ENCODE results near the gene PRDM10.
"Not testable (repeated sequence)": the region's sequence is repeated elsewhere in the genome, so short reads cannot be mapped to it uniquely, and the experiment has no call there.

The PRDM10 gene

DNA sequence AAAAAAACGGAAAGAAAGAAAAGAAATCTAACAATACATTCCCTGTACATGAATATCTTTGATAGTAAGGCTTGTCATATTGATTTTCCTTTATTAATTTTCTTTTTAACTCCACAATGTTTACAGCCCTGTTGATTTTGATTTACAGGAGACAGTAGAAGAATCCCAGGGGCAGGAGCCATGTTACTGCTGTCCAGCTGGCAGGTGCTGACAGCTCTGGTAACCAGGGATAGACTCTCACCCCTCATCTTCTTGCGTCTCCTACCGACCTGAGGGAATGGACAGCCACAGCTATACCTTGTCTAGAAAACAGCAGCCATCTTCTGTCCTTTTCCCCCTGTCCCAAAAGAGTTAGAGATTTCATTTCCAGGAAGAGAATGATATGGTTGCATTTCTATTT, 37.4 kb downstream of the PRDM10 start:
- in situ Hi-C loops (cut with MboI; ENCODE audit: low sequenced_read_pairs) = no loop called here

GRCh38 chr11:129960216-129961214, 42.1 kb downstream of the PRDM10 start:
- peak in 1 of 2 experiments; percentile 4 for DNase-seq (ENCODE audit: low spot score in 2 of 2)
- Histone ChIP-seq H3K27me3 (ENCODE audit: low read depth) (no peaks in the 10 kb centered on the region), H3K36me3 (replicated peaks) (peaks cover 6% of the 10 kb centered on the region; the same call in 1 of the 2 replicates), H3K4me1 (no peaks in the 10 kb centered on the region), H3K9me3 (no peaks in the 10 kb centered on the region), H3K4me3 (no peak overlapping the region)
- in situ Hi-C loops (cut with MboI; ENCODE audit: low sequenced_read_pairs) = no loop called here

More for the DNA sequence above, 37.4 kb downstream of the PRDM10 start:
- Histone ChIP-seq H3K36me3 (replicated peaks) (no peaks in the 10 kb centered on the region), H3K9me3 (no peaks in the 10 kb centered on the region), H3K4me1 (peaks cover 4% of the 10 kb centered on the region), H3K27me3 (ENCODE audit: low read depth) (no peaks in the 10 kb centered on the region), H3K4me3 (no peak overlapping the region)
- DNase-seq (ENCODE audit: low spot score in 2 of 2) = no peak

DNA sequence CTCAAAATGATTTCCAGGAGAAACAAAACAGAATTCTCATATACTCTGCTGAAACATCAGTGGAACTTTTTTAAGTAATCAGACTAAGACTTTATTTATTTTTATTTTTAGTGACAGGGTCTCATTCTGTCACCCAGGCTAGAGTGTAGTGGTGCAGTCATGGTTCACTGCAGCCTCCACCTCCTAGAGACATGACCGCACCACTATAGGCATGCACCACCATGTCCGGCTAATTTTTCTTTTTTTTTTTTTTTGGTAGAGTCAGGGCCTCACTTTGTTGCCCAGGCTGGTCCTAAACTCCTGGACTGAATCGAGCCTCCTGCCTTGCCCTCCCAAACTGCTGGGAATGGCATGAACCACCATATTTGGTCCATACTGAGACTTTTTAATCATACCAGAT, 42.9 kb downstream of the PRDM10 start:
- Histone ChIP-seq H3K4me3 (no peak overlapping the region), H3K9me3 (no peaks in the 10 kb centered on the region), H3K27me3 (ENCODE audit: low read depth) (no peaks in the 10 kb centered on the region), H3K36me3 (replicated peaks) (peaks cover 7% of the 10 kb centered on the region; the same call in 1 of the 2 replicates), H3K4me1 (no peaks in the 10 kb centered on the region)
- no peak for DNase-seq (ENCODE audit: low spot score in 2 of 2)
- in situ Hi-C loops (cut with MboI; ENCODE audit: low sequenced_read_pairs) = no loop called here

GRCh38 chr11:129955282-129955681, 47.4 kb downstream of the PRDM10 start:
- H3K4me1 ChIP-seq = no peaks in the 10 kb centered on the region
- no peaks in the 10 kb centered on the region for H3K27me3 ChIP-seq (ENCODE audit: low read depth)
- H3K4me3 ChIP-seq = no peak overlapping the region
- H3K9me3 ChIP-seq = no peaks in the 10 kb centered on the region
- no peak for DNase-seq (ENCODE audit: low spot score in 2 of 2)
- H3K36me3 ChIP-seq (replicated peaks) = peaks cover 7% of the 10 kb centered on the region; the same call in 1 of the 2 replicates
- in situ Hi-C loops (cut with MboI; ENCODE audit: low sequenced_read_pairs) = no loop called here

GRCh38 chr11:129954703-129955102, 47.9 kb downstream of the PRDM10 start:
- H3K27me3 ChIP-seq (ENCODE audit: low read depth); in situ Hi-C loops (cut with MboI; ENCODE audit: low sequenced_read_pairs); H3K4me1 ChIP-seq: not testable (repeated sequence)

GRCh38 chr11:129951866-129952262, 50.8 kb downstream of the PRDM10 start:
- Histone ChIP-seq H3K4me3 (no peak overlapping the region), H3K27me3 (ENCODE audit: low read depth) (no peaks in the 10 kb centered on the region), H3K9me3 (no peaks in the 10 kb centered on the region), H3K36me3 (replicated peaks) (peaks cover 6% of the 10 kb centered on the region; the same call in 1 of the 2 replicates), H3K4me1 (no peaks in the 10 kb centered on the region)
- in situ Hi-C loops (cut with MboI; ENCODE audit: low sequenced_read_pairs) = no loop called here
- no peak for DNase-seq (ENCODE audit: low spot score in 2 of 2)

More at GRCh38 chr11:129954703-129955102, 47.9 kb downstream of the PRDM10 start:
- not testable (repeated sequence) for DNase-seq (ENCODE audit: low spot score in 2 of 2); H3K4me3 ChIP-seq; H3K9me3 ChIP-seq; H3K36me3 ChIP-seq (replicated peaks)

DNA sequence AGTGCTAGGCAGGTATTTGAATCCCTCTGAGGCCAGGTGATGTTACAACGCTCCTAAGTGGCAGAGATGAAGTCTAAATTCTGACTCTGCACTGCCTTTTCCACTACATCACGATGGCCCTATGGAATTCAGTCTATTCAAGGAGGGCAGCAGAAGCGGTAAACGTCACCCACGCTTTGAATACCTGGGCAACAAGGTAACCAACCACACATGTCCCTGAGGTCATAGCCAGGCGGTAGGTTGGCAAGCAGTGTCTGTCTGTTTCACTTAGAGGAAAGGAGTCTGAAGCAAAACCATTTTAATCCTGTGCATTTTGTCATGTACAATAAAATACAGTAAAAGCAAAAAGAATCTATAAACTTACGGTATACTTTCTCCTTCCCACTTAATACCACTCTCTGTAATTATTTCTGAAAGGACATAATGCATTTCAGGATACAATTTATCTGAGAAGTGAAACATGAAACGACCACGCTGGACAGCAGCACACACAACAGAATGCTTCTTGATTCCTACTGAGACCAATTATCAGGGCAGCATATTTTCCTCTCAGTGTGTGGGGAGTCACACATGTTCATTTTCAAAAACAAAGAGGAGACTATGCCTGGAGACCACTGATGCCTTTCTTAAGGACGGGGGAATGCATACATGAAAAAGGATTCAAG, 51.3 kb downstream of the PRDM10 start:
- H3K4me3 ChIP-seq = no peak overlapping the region
- no peak for DNase-seq (ENCODE audit: low spot score in 2 of 2)
- H3K4me1 ChIP-seq = no peaks in the 10 kb centered on the region
- peaks cover 3% of the 10 kb centered on the region; the same call in 1 of the 2 replicates for H3K36me3 ChIP-seq (replicated peaks)
- no peaks in the 10 kb centered on the region for H3K27me3 ChIP-seq (ENCODE audit: low read depth)
- in situ Hi-C loops (cut with MboI; ENCODE audit: low sequenced_read_pairs) = no loop called here
- H3K9me3 ChIP-seq = no peaks in the 10 kb centered on the region

GRCh38 chr11:129950101-129951091, 52.2 kb downstream of the PRDM10 start:
- no peaks in the 10 kb centered on the region for H3K27me3 ChIP-seq (ENCODE audit: low read depth)
- DNase-seq (ENCODE audit: low spot score in 2 of 2) = no peak
- H3K4me1 ChIP-seq = no peaks in the 10 kb centered on the region
- no peak overlapping the region for H3K4me3 ChIP-seq
- in situ Hi-C loops (cut with MboI; ENCODE audit: low sequenced_read_pairs) = no loop called here
- H3K9me3 ChIP-seq = no peaks in the 10 kb centered on the region
- no peaks in the 10 kb centered on the region; the same call in 1 of the 2 replicates for H3K36me3 ChIP-seq (replicated peaks)

DNA sequence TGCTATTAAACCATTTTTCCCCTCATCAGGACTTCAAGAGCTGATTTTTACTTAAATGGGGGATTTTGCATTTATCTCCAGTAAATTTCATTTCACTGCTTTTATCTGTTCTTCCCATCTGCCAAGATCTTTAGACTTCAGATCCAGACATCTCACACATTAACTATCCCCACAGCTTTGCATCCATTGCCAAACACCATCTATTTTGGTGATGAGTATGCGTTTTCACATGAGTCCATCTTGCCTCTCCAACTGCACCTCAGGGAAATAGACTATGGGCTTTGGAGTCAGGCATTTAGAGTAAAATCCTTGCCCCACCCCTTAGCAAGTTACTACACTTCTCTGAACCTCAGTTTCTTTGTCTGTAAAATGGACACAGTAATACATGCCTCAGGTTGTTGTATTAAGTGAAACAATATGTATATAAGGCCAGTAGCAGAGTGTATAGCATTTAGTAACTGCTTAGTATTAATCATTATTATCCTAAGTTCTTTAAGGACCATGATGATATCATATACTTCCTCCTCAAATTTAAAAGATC, 53.6 kb downstream of the PRDM10 start:
- H3K4me3 ChIP-seq = no peak overlapping the region
- no peaks in the 10 kb centered on the region; the same call in 1 of the 2 replicates for H3K36me3 ChIP-seq (replicated peaks)
- DNase-seq (ENCODE audit: low spot score in 2 of 2) = no peak
- no peaks in the 10 kb centered on the region for H3K9me3 ChIP-seq
- in situ Hi-C loops (cut with MboI; ENCODE audit: low sequenced_read_pairs) = no loop called here
- no peaks in the 10 kb centered on the region for H3K4me1 ChIP-seq
- H3K27me3 ChIP-seq (ENCODE audit: low read depth) = no peaks in the 10 kb centered on the region

GRCh38 chr11:129947474-129947873, 55.2 kb downstream of the PRDM10 start:
- no peaks in the 10 kb centered on the region for H3K9me3 ChIP-seq
- in situ Hi-C loops (cut with MboI; ENCODE audit: low sequenced_read_pairs) = no loop called here
- H3K4me3 ChIP-seq = no peak overlapping the region
- H3K36me3 ChIP-seq (replicated peaks) = peaks cover 4% of the 10 kb centered on the region; the same call in 1 of the 2 replicates
- DNase-seq (ENCODE audit: low spot score in 2 of 2) = no peak
- no peaks in the 10 kb centered on the region for H3K4me1 ChIP-seq
- H3K27me3 ChIP-seq (ENCODE audit: low read depth) = no peaks in the 10 kb centered on the region

DNA sequence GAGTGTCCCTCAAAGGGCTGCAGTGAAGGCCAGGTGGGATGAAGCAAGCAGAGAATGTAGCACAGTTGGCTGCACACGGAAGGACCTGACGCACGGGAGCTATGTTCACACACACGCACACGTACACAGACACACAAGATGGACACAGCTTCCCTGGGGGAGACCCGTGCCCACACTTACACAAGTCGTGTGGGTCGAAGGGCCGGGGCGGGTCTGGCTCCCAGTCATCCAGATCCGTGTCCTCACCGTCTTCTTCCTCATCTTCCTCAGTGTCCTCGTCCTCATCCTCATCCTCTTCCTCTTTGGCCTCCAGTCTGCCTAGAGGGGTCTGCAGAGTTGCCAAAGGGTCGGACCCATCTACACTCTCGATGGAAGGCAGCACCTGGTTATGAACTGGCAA, 55.7 kb downstream of the PRDM10 start:
- Histone ChIP-seq H3K9me3 (no peaks in the 10 kb centered on the region), H3K4me1 (no peaks in the 10 kb centered on the region), H3K4me3 (no peak overlapping the region), H3K27me3 (ENCODE audit: low read depth) (no peaks in the 10 kb centered on the region), H3K36me3 (replicated peaks) (peaks cover 4% of the 10 kb centered on the region; the same call in 1 of the 2 replicates)
- DNase-seq (ENCODE audit: low spot score in 2 of 2) = no peak
- in situ Hi-C loops (cut with MboI; ENCODE audit: low sequenced_read_pairs) = no loop called here

DNA sequence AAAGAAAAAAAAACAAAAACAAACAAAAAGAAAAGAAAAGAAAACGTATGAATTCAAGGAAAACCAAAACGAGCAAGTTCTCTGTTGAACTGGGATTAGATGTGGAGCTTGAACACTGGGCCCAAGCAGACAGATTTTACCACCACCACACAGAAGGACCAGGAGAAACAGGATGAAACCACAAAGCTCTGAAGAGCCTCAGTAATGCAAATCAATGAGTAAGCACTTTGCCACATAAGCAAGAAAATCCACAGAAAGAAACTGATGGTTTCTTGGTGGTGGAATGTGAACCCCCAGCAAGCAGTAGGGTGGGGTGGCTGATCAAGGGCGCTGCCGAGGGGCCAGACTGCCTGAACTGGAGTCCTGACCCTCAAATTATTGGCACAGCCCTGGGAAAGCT, 56.4 kb downstream of the PRDM10 start:
- H3K9me3 ChIP-seq = no peaks in the 10 kb centered on the region
- no peak overlapping the region for H3K4me3 ChIP-seq
- in situ Hi-C loops (cut with MboI; ENCODE audit: low sequenced_read_pairs) = no loop called here
- 0 out of 2 replicates have a peak, but pooled peaks cover 4% of the 10 kb centered on the region for H3K36me3 ChIP-seq (replicated peaks)
- DNase-seq (ENCODE audit: low spot score in 2 of 2) = no peak
- no peaks in the 10 kb centered on the region for H3K27me3 ChIP-seq (ENCODE audit: low read depth)
- no peaks in the 10 kb centered on the region for H3K4me1 ChIP-seq

GRCh38 chr11:129945373-129945772, 57.3 kb downstream of the PRDM10 start:
- H3K9me3 ChIP-seq = no peaks in the 10 kb centered on the region
- H3K27me3 ChIP-seq (ENCODE audit: low read depth) = no peaks in the 10 kb centered on the region
- in situ Hi-C loops (cut with MboI; ENCODE audit: low sequenced_read_pairs) = no loop called here
- no peak overlapping the region for H3K4me3 ChIP-seq
- DNase-seq (ENCODE audit: low spot score in 2 of 2) = no peak
- no peaks in the 10 kb centered on the region for H3K4me1 ChIP-seq
- H3K36me3 ChIP-seq (replicated peaks) = 0 out of 2 replicates have a peak, but pooled peaks cover 4% of the 10 kb centered on the region
